Measurements from ENCODE around the gene TMEM205.

DNA sequence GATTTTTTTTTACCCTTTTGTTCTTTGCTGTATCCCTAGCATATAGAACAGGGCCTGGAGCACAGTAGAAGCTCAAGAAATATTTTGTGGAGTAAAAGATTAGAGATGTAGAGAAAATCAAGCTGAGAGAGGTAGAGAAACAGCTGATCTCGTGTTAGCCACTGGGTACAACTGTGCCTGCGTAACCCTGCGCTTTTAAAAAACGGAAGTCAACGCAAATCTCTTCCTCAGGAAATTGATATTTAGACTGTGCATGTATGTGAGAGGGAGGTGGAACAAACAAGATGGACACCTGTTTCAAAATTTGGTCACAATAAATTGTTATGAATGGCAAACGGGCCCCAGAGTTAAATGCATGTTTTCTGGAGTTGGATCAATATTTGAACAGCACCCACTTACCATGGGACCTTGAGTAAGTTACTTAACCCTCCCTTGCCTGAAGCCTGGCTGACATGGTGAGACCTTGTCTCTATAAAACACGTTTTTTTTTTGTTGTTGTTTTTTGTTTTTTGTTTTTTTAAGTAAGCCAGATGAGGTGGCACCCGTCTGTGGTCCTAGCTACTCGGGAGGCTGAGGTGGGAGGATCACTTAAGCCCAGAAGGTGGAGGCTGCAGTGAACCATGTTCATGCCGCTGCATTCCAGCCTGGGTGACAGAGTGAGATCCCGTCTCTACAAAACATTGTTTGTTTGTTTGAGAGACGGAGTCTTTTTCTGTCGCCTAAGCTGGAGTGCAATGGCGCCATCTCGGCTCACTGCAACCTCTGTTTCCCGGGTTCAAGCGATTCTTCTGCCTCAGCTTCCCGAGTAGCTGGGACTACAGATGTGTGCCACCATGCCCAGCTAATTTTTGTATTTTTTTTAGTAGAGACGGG is 41.3 kb upstream of the TMEM205 start:
- TF ChIP-seq, protein P1, sequence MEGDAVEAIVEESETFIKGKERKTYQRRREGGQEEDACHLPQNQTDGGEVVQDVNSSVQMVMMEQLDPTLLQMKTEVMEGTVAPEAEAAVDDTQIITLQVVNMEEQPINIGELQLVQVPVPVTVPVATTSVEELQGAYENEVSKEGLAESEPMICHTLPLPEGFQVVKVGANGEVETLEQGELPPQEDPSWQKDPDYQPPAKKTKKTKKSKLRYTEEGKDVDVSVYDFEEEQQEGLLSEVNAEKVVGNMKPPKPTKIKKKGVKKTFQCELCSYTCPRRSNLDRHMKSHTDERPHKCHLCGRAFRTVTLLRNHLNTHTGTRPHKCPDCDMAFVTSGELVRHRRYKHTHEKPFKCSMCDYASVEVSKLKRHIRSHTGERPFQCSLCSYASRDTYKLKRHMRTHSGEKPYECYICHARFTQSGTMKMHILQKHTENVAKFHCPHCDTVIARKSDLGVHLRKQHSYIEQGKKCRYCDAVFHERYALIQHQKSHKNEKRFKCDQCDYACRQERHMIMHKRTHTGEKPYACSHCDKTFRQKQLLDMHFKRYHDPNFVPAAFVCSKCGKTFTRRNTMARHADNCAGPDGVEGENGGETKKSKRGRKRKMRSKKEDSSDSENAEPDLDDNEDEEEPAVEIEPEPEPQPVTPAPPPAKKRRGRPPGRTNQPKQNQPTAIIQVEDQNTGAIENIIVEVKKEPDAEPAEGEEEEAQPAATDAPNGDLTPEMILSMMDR (IDR thresholded peaks at IDR 0.05) = no peak
- TF ChIP-seq POLR2A (IDR thresholded peaks at IDR 0.05) = no peak
